HepG2 (cell line): ENCODE results near the gene NOX3. TPM values are rescaled to one million over a fixed set of nuclear protein-coding genes. Genes with fewer than 3 reads are reported as not detected.

ENCODE experiments used
- ATAC-seq: fragments of 200-7000 bp; cut with Tn5 transposase; 3 replicates; pipeline ENCODE4 v1.9.1; 2020; ENCODE audit warnings: mild to moderate bottlenecking, moderate library complexity
- BruUV-seq: library from RNA; stranded (reverse); fragments of 400-500 nt; replicated peaks from 2 replicates; lab custom pipeline; 2021; lab: Mats Ljungman, UMichigan
- CTCF ChIA-PET: fragments of 300-600 bp; formaldehyde crosslinking; extraction: SDS; loops from one replicate; lab custom pipeline; 2021; ENCODE audit warnings: low total read pairs, inconsistent platforms, low intra/inter-chr PET ratio; lab: Yijun Ruan, JAX
- POLR2A ChIA-PET: fragments of 350-600 bp; sonication (Branson Sonifier 250); formaldehyde crosslinking; loops from one replicate; lab custom pipeline; 2020; ENCODE audit warnings: antibody characterized with exemption, inconsistent platforms; lab: Yijun Ruan, JAX
- DNase-seq: peaks from one replicate; pipeline ENCODE4 v3.0.0-alpha.2; 2015; ENCODE audit warnings: low spot score
- FAIRE-seq: peaks from 3 replicates; lab custom pipeline; 2011; peaks lifted over from hg19 to GRCh38; lab: Jason Lieb, UNC
- H2AFZ ChIP-seq: one replicate; pipeline ENCODE4 v1.6.1; 2011; ENCODE audit warnings: low read length, inconsistent platforms
- H3K27ac ChIP-seq: fragments of 300-600 bp; 3 replicates; pipeline ENCODE4 v1.8.0; 2011; ENCODE audit warnings: mixed run types, mild to moderate bottlenecking, mixed read lengths, low read length, inconsistent platforms; ENCODE audit not compliant: insufficient read depth; ENCODE audit errors: extremely low read length
- H3K27me3 ChIP-seq, 2 experiments: fragments of 200-600 bp in 1 of 2; 2 replicates in 1 of 2; 3 replicates in 1 of 2; pipeline versions ENCODE4 v1.6.0 to v1.8.0; 2011; ENCODE audit warnings: low read length in 2 of 2, mild to moderate bottlenecking in 2 of 2, moderate library complexity in 2 of 2, inconsistent platforms in 1 of 2; ENCODE audit not compliant: insufficient read depth in 2 of 2, control insufficient read depth in 1 of 2
- H3K36me3 ChIP-seq, 2 experiments: fragments of 200-600 bp in 1 of 2; replicated peaks in 1 of 2; 2 replicates in 1 of 2; 3 replicates in 1 of 2; pipeline versions ENCODE4 v1.5.1 to v1.8.0; 2011; ENCODE audit warnings: low read length in 2 of 2, inconsistent platforms in 1 of 2; ENCODE audit not compliant: insufficient read depth in 2 of 2, control insufficient read depth in 1 of 2
- H3K4me1 ChIP-seq: 2 replicates; pipeline ENCODE4 v1.5.1; 2012; ENCODE audit warnings: low read length, inconsistent platforms; ENCODE audit not compliant: insufficient read depth
- H3K4me2 ChIP-seq: 2 replicates; pipeline ENCODE4 v1.6.0; 2011; ENCODE audit warnings: low read depth, low read length, inconsistent platforms
- H3K4me3 ChIP-seq, 3 experiments: fragments of 200-600 bp in 1 of 3; sonication (generic), shearing (Covaris generic) in 1 of 3; replicated peaks in 1 of 3; 2 replicates each; pipeline ENCODE4 v1.5.1; 2011 to 2016; ENCODE audit warnings: low read length in 3 of 3, inconsistent platforms in 2 of 3, low read depth in 2 of 3, mild to moderate bottlenecking in 2 of 3, control low read depth in 1 of 3, mixed read lengths in 1 of 3; ENCODE audit not compliant: insufficient read depth in 1 of 3
- H3K79me2 ChIP-seq: one replicate; pipeline ENCODE4 v1.6.1; 2011; ENCODE audit warnings: low read length, inconsistent platforms; ENCODE audit not compliant: insufficient read depth
- H3K9ac ChIP-seq: 2 replicates; pipeline ENCODE4 v1.6.0; 2011; ENCODE audit warnings: mild to moderate bottlenecking, low read depth, low read length, inconsistent platforms; ENCODE audit not compliant: insufficient read depth
- H3K9me3 ChIP-seq: 2 replicates; pipeline ENCODE4 v1.5.1; 2012; ENCODE audit warnings: mild to moderate bottlenecking, low read length
- H4K20me1 ChIP-seq: 2 replicates; pipeline ENCODE4 v1.6.0; 2011; ENCODE audit warnings: inconsistent platforms, mild to moderate bottlenecking, low read length, moderate library complexity; ENCODE audit not compliant: insufficient read depth
- ARID2 ChIP-seq: sonication (generic); formaldehyde crosslinking; IDR thresholded peaks from 2 replicates; pipeline ENCODE4 v1.8.1; 2022; ENCODE audit warnings: mild to moderate bottlenecking, missing genetic modification reagents, borderline replicate concordance
- KDM3A ChIP-seq: IDR thresholded peaks from 2 replicates; pipeline ENCODE4 v1.6.1; 2018; ENCODE audit warnings: low read depth, missing compliant biosample characterization
- RFXAP ChIP-seq: sonication (generic); formaldehyde crosslinking; IDR thresholded peaks from 2 replicates; pipeline ENCODE4 v1.4.0; 2020; ENCODE audit warnings: missing genetic modification reagents, borderline replicate concordance
- SRSF1 ChIP-seq: fragments of 200-400 bp; formaldehyde crosslinking; optimal IDR thresholded peaks from 2 replicates; pipeline ENCODE3; 2017; ENCODE audit warnings: mild to moderate bottlenecking, low read depth, low read length, moderate library complexity
- TCF12 ChIP-seq, 2 experiments: fragments of 450-650 bp in 1 of 2; sonication (generic) in 1 of 2; formaldehyde crosslinking in 1 of 2; IDR thresholded peaks; 2 replicates each; pipeline versions ENCODE4 v1.6.1 to v1.8.0; 2017 to 2022; ENCODE audit warnings: antibody characterized with exemption in 1 of 2, mild to moderate bottlenecking in 1 of 2, missing genetic modification reagents in 1 of 2, moderate library complexity in 1 of 2
- ZBTB4 ChIP-seq: sonication (generic); formaldehyde crosslinking; IDR thresholded peaks from 2 replicates; pipeline ENCODE4 v1.4.0; 2020; ENCODE audit warnings: missing genetic modification reagents, mild to moderate bottlenecking, borderline replicate concordance
- ZNF160 ChIP-seq: sonication (generic); formaldehyde crosslinking; IDR thresholded peaks from 2 replicates; pipeline ENCODE4 v1.8.0; 2022; ENCODE audit warnings: mild to moderate bottlenecking, inconsistent platforms, missing genetic modification reagents
- ZNF337 ChIP-seq: sonication (generic); formaldehyde crosslinking; IDR thresholded peaks from 2 replicates; pipeline ENCODE4 v1.5.1; 2020; ENCODE audit warnings: missing genetic modification reagents, low read depth, mild to moderate bottlenecking, borderline replicate concordance
- ZNF563 ChIP-seq: sonication (generic); formaldehyde crosslinking; IDR thresholded peaks from 2 replicates; pipeline ENCODE4 v1.8.0; 2022; ENCODE audit warnings: mild to moderate bottlenecking, moderate library complexity, missing genetic modification reagents
- in situ Hi-C: cut with HindIII; loops from 2 replicates; pipeline ENCODE4 v1.10.0; 2017; ENCODE audit warnings: low pct_unique_long_range_greater_than_20kb; ENCODE audit not compliant: extremely low pct_ligation_motif_present
- intact Hi-C: fragments of 100-400 bp; cut with micrococcal nuclease; formaldehyde crosslinking; loops from one replicate; pipeline ENCODE4 v1.10.0; 2022; ENCODE audit not compliant: unreplicated experiment
- polyA plus RNA-seq, 8 experiments: library from polyadenylated mRNA; depleted of rRNA in 3 of 8; stranded (reverse) in 7 of 8; unstranded in 1 of 8; fragments of >200 nt; fragmentation: Illumina TruSeq in 4 of 8; extraction: Trizol in 4 of 8; gene quantifications; 2 replicates each; pipeline versions ENCODE4 v1.2.1 to v1.2.3, GENCODE V29; 2011 to 2016; ENCODE audit warnings: low read depth in 4 of 8, missing spikeins in 1 of 8, mixed read lengths in 1 of 8; ENCODE audit not compliant: insufficient read depth in 1 of 8
- total RNA-seq, 5 experiments: library from RNA; depleted of rRNA; stranded (reverse); fragments of >200 nt; fragmentation: Illumina TruSeq; extraction: Trizol; gene quantifications; 2 replicates each; pipeline ENCODE4 v1.2.3, GENCODE V29; 2016; ENCODE audit warnings: low read depth in 1 of 5
- TF ChIP-seq, protein P1 (sequence below): sonication (generic); formaldehyde crosslinking; IDR thresholded peaks from 2 replicates; pipeline ENCODE4 v1.5.1; 2020; ENCODE audit warnings: mild to moderate bottlenecking, missing genetic modification reagents

NOX3 gene
- total and polyA plus RNA-seq, 2 of the 13 experiments (the other 11 are each of a cell fraction or from before 2014, with no cell fraction given), result 0.09 to 0.18 TPM

DNA sequence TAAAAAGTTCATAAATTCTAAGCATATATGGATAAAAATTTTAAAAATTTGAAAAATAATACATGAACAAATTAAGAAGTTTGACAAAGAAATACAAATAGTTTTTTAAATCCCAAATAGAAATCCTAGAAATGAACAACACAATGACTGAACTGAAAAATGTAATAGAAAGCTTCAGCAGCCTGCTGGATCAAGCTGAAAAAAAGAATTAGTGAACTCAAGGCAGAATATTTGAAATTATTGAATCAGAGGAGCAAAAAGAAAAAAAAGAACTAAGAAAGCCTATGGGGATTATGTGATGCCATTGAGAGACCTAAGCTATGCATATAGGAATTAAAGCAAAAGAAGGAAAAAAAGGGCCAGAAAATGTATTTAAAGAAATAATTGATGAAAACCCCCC is 101.5 kb downstream of the NOX3 start:
- no peaks in the 10 kb centered on the region for H3K27me3 ChIP-seq
- H3K9ac ChIP-seq, result no peak overlapping the region
- ATAC-seq, result no peak
- TF ChIP-seq RFXAP (no peak), SRSF1 (no peak), ZNF563 (CRISPR knock-in tag) (no peak), KDM3A (CRISPR knock-in tag) (no peak), ZNF160 (CRISPR knock-in tag) (peak; percentile 100), TCF12 (IDR thresholded peaks at IDR 0.05) (no peak), TCF12 (CRISPR knock-in tag; IDR thresholded peaks at IDR 0.05) (no peak), ZNF337 (CRISPR knock-in tag) (no peak), ARID2 (CRISPR knock-in tag) (no peak), ZBTB4 (CRISPR knock-in tag) (no peak)
- TF ChIP-seq, protein P1, sequence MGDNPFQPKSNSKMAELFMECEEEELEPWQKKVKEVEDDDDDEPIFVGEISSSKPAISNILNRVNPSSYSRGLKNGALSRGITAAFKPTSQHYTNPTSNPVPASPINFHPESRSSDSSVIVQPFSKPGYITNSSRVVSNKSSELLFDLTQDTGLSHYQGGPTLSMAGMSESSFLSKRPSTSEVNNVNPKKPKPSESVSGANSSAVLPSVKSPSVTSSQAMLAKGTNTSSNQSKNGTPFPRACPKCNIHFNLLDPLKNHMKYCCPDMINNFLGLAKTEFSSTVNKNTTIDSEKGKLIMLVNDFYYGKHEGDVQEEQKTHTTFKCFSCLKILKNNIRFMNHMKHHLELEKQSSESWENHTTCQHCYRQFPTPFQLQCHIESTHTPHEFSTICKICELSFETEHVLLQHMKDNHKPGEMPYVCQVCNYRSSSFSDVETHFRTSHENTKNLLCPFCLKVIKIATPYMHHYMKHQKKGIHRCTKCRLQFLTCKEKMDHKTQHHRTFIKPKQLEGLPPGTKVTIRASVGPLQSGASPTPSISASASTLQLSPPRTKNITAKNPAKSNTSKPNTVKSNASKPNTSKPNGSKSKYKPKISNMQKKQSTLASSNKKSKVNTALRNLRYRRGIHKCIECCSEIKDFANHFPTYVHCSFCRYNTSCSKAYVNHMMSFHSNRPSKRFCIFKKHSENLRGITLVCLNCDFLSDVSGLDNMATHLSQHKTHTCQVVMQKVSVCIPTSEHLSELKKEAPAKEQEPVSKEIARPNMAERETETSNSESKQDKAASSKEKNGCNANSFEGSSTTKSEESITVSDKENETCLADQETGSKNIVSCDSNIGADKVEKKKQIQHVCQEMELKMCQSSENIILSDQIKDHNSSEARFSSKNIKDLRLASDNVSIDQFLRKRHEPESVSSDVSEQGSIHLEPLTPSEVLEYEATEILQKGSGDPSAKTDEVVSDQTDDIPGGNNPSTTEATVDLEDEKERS, result peak; percentile 83
- in situ Hi-C loops, result no loop called here
- no peak for DNase-seq
- POLR2A ChIA-PET, result no interaction called here
- intact Hi-C loops, result no loop called here
- H3K4me3 ChIP-seq, result no peak overlapping the region
- H3K27ac ChIP-seq, result no peak overlapping the region
- H3K36me3 ChIP-seq, result no peaks in the 10 kb centered on the region
- FAIRE-seq, result no peak
- H3K9me3 ChIP-seq, result peaks cover 25% of the 10 kb centered on the region
- no peak overlapping the region for H2AFZ ChIP-seq
- H3K4me2 ChIP-seq, result no peak overlapping the region
- CTCF ChIA-PET, result no interaction called here
- H3K4me1 ChIP-seq, result peaks cover 7% of the 10 kb centered on the region; the same call in 1 of the 2 replicates
- no peaks in the 10 kb centered on the region for H3K79me2 ChIP-seq
- no TSS peak for BruUV-seq
- H4K20me1 ChIP-seq, result no peaks in the 10 kb centered on the region
